ENCODE data around the gene CNPY2. TPM values are rescaled to one million over a fixed set of nuclear protein-coding genes. Genes with fewer than 3 reads are reported as not detected.
"Not testable (repeated sequence)": the region's sequence is repeated elsewhere in the genome, so short reads cannot be mapped to it uniquely, and the experiment has no call there.

CNPY2 gene
- total RNA-seq = 100 to 1,000 TPM; 180 to 185 TPM

DNA sequence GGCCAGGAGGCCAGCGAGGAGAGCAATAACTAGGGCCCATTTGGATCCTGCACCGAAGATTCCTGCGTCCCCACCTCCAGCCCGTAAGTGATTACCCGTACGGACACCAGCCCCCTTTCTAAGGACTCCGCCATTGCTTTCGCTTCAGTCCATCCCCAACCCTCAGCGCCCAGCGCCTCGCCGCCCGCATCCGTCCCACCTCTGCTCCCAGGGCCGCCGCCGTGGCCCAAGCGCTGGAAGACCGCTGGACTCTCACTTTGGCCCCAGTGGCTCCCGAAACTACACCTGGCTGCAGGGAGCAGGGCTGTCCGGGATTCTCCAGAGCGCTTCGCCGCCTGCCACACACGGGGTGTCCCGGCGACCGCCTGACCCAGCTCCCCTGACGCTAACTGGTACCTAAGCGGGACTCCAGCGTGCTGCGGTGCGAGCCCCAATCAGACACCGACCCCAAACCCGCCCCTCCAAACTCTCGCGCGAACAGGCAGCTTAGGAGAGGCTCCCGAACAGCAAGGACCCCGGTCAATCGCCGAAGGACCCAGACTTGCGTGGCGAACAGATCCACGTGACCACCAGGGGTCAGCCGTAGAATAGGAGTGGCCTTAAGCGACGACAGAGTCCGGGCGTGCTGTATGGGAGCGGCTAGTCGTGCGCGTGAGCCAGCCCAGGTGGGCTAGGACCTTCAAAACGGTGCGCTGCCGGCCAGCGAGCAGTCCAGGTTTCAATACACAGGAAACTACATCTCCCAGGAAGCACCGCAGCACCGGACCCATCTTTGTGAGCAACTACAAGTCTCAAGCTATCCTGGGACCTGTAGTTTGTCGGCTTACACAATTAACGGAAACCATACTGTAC, at the start of gene CNPY2:
CNPY2 (minus strand) TSS at position 367 of the 852 bp plus-strand sequence. CDS start 771 bp downstream, outside the sequence.
- ChIA-PET POLR2A (interaction anchor here (0.6 to 2.1 kb wide), 9 partner anchors 14 to 330 kb away, joined by 3 to 10 read pairs (median 5); partner anchors contain the start of genes ATP5F1B, IL23A, PAN2 and STAT2), CTCF (interaction anchor here (0.9 to 3.2 kb wide), 7 partner anchors 21 to 148 kb away, joined by 3 to 13 read pairs (median 3); partner anchors contain the start of genes IL23A and SMARCC2)

DNA sequence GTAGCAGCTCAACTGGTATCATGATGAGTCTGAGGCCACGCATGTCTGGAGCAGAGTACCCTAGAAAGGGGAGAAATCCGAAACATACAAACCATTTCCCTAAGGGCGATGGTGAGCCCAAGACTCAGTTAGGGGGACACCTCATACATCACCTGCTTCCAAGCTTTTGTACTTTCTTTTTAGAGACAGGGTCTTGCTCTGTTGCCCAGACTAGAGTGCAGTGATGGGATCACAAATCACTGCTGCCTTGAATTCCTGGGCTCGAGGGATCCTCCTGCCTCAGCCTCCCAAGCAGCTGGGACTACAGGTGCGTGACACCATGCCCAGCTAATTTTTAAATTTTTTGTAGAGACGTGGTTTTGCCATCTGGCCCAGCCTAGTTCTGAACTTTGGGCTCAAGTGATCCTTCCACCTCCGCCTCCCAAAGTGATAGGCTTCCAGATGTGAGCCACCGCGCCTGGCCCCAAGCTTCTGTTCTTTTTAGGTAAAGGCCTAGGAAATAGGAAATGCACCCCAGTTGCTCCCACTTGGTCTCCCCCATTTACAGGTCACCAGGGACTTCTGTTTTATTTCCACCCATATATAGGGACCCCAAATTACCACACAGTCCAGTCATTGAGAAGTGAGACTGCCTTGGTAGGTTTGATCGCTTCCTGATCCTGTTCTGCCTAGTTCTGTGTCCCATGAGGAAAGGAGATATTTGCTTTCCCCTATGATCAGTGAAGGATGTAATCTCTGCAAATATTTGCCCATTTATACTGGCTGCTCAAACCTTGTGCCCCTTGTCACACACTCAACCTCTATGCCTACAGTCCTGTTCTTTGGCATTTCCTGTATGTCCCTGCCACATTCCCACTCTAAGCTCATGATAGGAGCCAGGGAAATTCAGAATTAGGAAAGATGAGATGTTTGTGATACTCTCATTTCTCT, 46.6 kb upstream of the CNPY2 start, which contains the start of gene APOF:
APOF (minus strand) TSS at position 728 of the 930 bp plus-strand sequence; CDS start at position 616, 112 bp downstream.
- ChIA-PET POLR2A (interaction anchor here (3.7 kb wide), 1 partner anchor 24 kb away, joined by 28 read pairs; the partner anchor contains the start of gene IL23A), CTCF (interaction anchor here (1.0 kb wide), 1 partner anchor 32 kb away, joined by 3 read pairs; no protein-coding TSS in a partner anchor)

DNA sequence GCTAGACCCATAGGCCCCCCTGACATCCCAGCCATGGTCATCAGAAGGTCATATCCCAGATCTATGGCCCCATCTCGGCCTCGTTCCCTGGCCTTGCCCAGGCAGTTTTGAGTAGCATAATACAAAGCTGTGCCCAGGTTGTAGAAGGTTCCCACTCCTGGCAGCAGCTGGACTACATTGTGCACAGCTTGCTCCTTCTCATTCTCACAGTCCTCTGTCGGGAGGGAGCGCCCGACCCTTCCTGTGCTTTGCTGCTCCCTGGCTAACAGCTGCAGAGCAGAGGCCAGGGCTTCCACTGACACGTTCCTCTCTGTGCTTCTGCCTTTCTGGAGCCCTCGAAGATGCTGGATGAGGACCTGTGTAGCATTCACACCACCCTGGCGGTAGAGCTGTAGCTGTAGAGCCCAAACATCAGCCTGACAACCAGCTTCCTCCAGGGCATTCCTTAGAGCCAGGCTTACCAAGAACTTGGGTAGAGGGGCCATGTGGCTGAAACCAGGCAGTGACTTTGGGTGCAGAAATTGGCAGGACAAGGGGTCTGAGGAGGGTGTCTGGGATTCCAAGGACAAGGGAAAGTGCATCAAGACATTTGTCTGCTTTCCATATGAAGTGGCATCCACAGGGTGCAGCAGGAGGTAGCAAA, 45.8 kb upstream of the CNPY2 start:
- CTCF ChIA-PET = interaction anchor here (1.0 to 2.6 kb wide), 2 partner anchors 31 to 103 kb away, joined by 3 to 11 read pairs; no protein-coding TSS in a partner anchor
- POLR2A ChIA-PET = interaction anchor here (0.6 to 3.7 kb wide), 3 partner anchors 11 to 89 kb away, joined by 3 to 28 read pairs (median 4); partner anchors contain the start of gene IL23A

DNA sequence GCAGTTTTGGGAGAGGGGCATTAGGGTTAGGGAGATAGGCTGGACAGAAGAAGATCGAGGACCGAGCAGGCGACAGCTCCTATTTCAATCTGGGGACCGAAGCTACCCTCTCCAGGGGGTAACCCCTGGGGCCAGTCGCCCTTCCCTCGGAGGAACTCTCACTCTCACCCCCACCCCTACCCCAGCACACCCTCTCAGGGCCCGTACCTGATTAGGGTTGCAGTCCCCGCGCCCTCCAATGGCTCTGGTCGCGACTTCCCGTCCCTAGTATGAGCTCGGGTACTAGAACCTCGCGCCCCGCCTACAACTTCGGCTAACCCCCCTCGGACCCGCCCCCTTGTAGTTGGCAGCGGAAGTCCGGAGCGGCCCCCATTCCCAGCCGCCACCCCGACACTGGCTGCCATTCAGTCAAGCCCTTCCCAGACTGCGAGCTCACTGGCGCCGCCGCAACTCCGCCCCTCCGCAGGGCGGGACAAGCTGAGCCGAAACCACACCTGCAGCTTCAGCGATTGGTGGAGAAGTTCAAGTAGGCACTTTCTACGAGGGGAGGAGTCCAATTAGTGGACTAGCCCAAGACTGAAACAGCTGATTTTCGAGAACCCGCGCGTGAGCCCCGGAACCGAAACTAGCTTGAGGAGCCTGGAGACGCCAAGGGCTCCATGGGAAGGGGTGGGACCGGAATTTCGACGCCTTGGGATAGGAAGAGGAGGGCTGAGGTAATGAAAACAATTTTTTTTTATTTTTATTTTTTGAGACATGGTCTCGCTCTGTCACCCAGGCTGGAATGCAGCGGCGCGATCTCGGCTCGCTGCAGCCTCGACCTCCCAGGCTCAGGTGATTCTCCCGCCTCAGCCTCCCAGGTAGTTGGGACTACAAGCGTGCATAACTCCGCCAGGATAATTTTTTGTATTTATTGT, 44.3 kb upstream of the CNPY2 start, which contains the start of gene STAT2:
STAT2 (minus strand) TSS at position 257 of the 917 bp plus-strand sequence. CDS start 3,536 bp downstream, outside the sequence.
- ChIA-PET POLR2A (interaction anchor here (0.5 to 3.7 kb wide), 13 partner anchors 9 to 171 kb away, joined by 3 to 28 read pairs (median 5); partner anchors contain the start of genes CNPY2, IL23A, PAN2 and SMARCC2), CTCF (interaction anchor here (0.5 to 2.6 kb wide), 6 partner anchors 9 to 277 kb away, joined by 3 to 13 read pairs (median 4); partner anchors contain the start of gene IL23A)

GRCh38 chr12:56358836-56359532, 43.2 kb upstream of the CNPY2 start:
- CTCF ChIA-PET = interaction anchor here (0.5 to 2.6 kb wide), 5 partner anchors 18 to 105 kb away, joined by 3 to 13 read pairs (median 4); partner anchors contain the start of genes ANKRD52 and IL23A
- POLR2A ChIA-PET = interaction anchor here (0.5 to 3.7 kb wide), 9 partner anchors 15 to 170 kb away, joined by 3 to 28 read pairs (median 5); partner anchors contain the start of genes IL23A, PAN2, SMARCC2 and TIMELESS

- POLR2A ChIA-PET = no interaction called here
- CTCF ChIA-PET = interaction anchor here (0.6 to 1.7 kb wide), 3 partner anchors 11 to 195 kb away, joined by 3 to 4 read pairs (median 3); partner anchors contain the start of gene PAN2
Measured at GRCh38 chr12:56351325-56351724, 35.5 kb upstream of the CNPY2 start.

DNA sequence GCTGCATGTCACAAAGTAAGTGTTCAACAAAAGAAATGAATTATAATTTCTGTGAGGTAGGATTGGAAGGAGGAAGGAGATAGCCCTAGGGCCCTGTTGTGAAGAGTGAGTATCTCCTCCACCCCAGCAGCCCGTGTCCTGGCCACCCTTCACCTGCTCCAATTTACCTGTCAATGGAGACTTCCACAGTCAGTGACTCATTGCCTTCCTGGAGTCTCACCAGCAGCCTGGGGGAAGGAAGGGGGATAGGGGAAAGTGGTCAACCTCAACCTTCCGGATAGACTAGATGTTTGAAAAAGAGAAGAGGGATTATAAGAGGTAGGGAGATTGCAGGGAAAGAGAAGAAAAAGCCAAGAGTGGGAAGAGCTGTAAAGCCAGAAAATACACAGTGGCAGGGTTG, 34.9 kb upstream of the CNPY2 start:
- CTCF ChIA-PET = interaction anchor here (1.0 to 1.7 kb wide), 2 partner anchors 10 to 17 kb away, joined by 3 to 4 read pairs; partner anchors contain the start of gene PAN2
- POLR2A ChIA-PET = no interaction called here

- ChIA-PET POLR2A (interaction anchor here (1.0 kb wide), 1 partner anchor 9 kb away, joined by 3 read pairs; no protein-coding TSS in a partner anchor), CTCF (no interaction called here)
Measured at GRCh38 chr12:56348776-56349175, 33.0 kb upstream of the CNPY2 start.

- POLR2A ChIA-PET = not testable (repeated sequence)
- CTCF ChIA-PET = interaction anchor here (1.1 to 1.2 kb wide), 2 partner anchors 39 to 101 kb away, joined by 3 read pairs; no protein-coding TSS in a partner anchor
Measured at GRCh38 chr12:56347255-56347654, 31.5 kb upstream of the CNPY2 start.

DNA sequence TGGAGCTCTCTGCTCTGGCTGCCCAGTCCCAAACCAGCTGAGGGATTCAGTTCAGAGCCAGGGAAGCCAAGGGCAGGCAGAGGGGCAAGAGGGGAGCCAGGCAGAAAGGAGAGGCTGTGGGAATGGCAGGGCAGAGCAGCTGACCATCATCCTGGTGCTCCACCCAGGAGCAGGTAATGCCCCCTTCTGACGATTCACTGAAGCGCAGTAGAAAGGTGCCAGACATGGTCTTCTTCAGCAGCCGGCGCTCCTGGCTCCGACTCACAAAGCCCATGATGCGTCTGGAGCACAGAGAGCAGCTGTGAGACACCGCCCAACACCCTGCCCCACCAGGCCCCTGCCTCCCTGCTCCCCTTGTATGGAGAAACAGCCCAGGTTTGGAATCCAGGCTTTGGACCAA, 30.9 kb upstream of the CNPY2 start:
- POLR2A ChIA-PET = no interaction called here
- CTCF ChIA-PET = interaction anchor here (1.1 to 1.2 kb wide), 2 partner anchors 40 to 100 kb away, joined by 3 read pairs; no protein-coding TSS in a partner anchor

DNA sequence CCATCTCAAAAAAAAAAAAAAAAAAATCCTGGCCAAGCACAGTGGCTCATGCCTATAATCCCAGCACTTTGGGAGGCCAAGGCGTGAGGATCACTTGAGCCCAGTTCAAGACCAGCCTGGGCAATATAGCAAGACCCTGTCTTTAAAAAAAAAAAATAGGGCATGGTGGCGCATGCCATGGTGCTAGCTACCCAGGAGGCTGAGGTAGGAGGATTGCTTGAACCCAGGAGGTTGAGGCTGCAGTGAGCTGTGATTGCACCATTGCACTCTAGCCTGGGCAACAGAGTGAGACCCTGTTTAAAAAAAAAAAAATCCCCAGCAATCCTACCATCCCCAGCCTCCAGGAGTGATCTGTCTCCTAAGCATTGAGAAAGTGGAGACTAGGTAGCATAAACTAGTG, 26.5 kb upstream of the CNPY2 start:
- ChIA-PET POLR2A (interaction anchor here (0.7 to 1.0 kb wide), 3 partner anchors 11 to 119 kb away, joined by 3 to 6 read pairs (median 4); no protein-coding TSS in a partner anchor), CTCF (interaction anchor here (0.7 to 4.0 kb wide), 2 partner anchors 26 to 117 kb away, joined by 5 to 13 read pairs; partner anchors contain the start of gene CNPY2)

DNA sequence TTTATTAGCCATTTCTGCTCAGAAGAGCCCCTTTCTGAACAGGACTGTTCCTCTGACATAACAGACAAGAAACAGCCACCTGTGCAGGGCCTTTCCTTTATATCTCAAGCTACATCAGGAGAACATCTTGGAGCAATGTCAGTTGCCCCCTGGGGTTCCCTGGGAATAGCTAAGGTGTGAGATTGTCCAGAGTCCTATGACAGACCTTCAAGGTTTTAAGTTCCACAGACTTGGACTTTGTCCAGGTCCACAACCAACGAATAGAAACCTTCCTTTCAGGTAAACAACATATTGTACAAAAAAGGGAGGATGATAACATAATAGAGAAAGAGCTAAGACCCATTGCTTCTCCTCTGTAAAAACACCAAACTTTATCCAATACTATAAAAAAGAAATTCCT, 25.8 kb upstream of the CNPY2 start:
- ChIA-PET POLR2A (interaction anchor here (0.6 to 1.0 kb wide), 2 partner anchors 9 to 16 kb away, joined by 4 to 22 read pairs; no protein-coding TSS in a partner anchor), CTCF (interaction anchor here (0.9 to 4.0 kb wide), 3 partner anchors 9 to 25 kb away, joined by 3 to 13 read pairs (median 4); partner anchors contain the start of genes CNPY2 and STAT2)

GRCh38 chr12:56339158-56339422, 23.3 kb upstream of the CNPY2 start:
- ChIA-PET CTCF (interaction anchor here (1.2 to 4.0 kb wide), 4 partner anchors 20 to 220 kb away, joined by 3 to 13 read pairs (median 9); partner anchors contain the start of genes CNPY2 and STAT2), POLR2A (interaction anchor here (1.0 to 2.3 kb wide), 6 partner anchors 18 to 110 kb away, joined by 3 to 28 read pairs (median 6); partner anchors contain the start of genes APOF, CS, STAT2 and TIMELESS)

DNA sequence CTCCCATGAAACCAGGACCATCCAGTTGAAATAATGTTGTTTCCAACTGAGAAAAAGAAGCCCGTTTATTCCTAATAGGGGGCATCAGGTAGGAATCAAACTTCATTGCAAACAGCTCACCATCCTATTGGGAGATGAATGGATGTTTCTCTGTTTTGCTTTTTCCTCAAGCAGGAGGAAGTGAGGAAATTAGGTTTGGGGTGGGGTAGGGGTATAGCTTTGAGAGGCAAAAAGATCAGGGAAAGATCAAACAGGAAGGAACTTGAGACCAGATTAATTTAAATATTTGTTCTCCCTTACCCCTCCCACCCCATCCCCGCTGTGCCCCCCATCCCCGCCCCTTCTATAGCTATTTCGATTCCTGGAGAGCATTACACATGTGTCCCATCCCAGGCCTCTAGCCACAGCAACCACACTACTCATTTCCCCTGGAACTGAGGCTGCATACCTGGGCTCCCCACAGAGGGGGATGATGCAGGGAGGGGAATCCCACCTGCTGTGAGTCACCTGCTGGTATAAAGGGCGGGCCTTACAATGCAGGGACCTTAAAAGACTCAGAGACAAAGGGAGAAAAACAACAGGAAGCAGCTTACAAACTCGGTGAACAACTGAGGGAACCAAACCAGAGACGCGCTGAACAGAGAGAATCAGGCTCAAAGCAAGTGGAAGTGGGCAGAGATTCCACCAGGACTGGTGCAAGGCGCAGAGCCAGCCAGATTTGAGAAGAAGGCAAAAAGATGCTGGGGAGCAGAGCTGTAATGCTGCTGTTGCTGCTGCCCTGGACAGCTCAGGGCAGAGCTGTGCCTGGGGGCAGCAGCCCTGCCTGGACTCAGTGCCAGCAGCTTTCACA, 22.7 kb upstream of the CNPY2 start, which contains the start of gene IL23A:
IL23A (plus strand) TSS at position 577 of the 850 bp plus-strand sequence; CDS start at position 738, 161 bp downstream.
- ChIA-PET CTCF (interaction anchor here (1.2 to 4.0 kb wide), 4 partner anchors 21 to 220 kb away, joined by 3 to 13 read pairs (median 9); partner anchors contain the start of genes CNPY2 and STAT2), POLR2A (interaction anchor here (0.9 to 2.3 kb wide), 8 partner anchors 17 to 184 kb away, joined by 3 to 28 read pairs (median 5); partner anchors contain the start of genes APOF, CS, STAT2 and TIMELESS)
